A549 (cell line): ENCODE results near the gene ST6GALNAC4. TPM values are rescaled to one million over a fixed set of nuclear protein-coding genes. Genes with fewer than 3 reads are reported as not detected.

Source experiments
- ATAC-seq, 2 experiments: fragments of 200-7000 bp in 1 of 2; fragments of >200 bp in 1 of 2; cut with Nextera tagmentation in 1 of 2; cut with Tn5 transposase in 1 of 2; 3 replicates each; pipeline versions ENCODE4 v1.8.0 to v1.9.1; 2018 to 2020; ENCODE audit warnings: mild to moderate bottlenecking in 1 of 2, moderate library complexity in 1 of 2
- CTCF ChIA-PET: fragments of 300-600 bp; sonication (Branson Sonifier 250); formaldehyde crosslinking; extraction: SDS; loops from one replicate; lab custom pipeline; 2021; ENCODE audit warnings: antibody characterized with exemption, inconsistent platforms; lab: Yijun Ruan, JAX
- POLR2A ChIA-PET: fragments of 350-600 bp; formaldehyde crosslinking; extraction: SDS; loops from one replicate; lab custom pipeline; 2021; ENCODE audit warnings: antibody characterized with exemption, inconsistent platforms; lab: Yijun Ruan, JAX
- DNase-seq, 2 experiments: peaks; one replicate each; pipeline versions ENCODE4 v3.0.0 to v3.0.0-alpha.2; 2011 to 2016; ENCODE audit warnings: low read depth in 1 of 2, low spot score in 1 of 2
- FAIRE-seq: peaks from 2 replicates; lab custom pipeline; 2011; peaks lifted over from hg19 to GRCh38; lab: Jason Lieb, UNC
- H3K27ac ChIP-seq, 2 experiments: fragments of >200 bp; sonication (Bioruptor Twin); formaldehyde crosslinking; 3 replicates each; pipeline ENCODE4 v1.5.1; 2016 to 2017
- H3K4me1 ChIP-seq: fragments of >200 bp; sonication (Bioruptor Twin); formaldehyde crosslinking; 3 replicates; pipeline ENCODE4 v1.6.1; 2016
- H3K4me2 ChIP-seq: fragments of >200 bp; sonication (Bioruptor Twin); formaldehyde crosslinking; 3 replicates; pipeline ENCODE4 v1.6.1; 2016
- H3K4me3 ChIP-seq: fragments of >200 bp; sonication (Bioruptor Twin); formaldehyde crosslinking; 3 replicates; pipeline ENCODE4 v1.5.1; 2016
- H3K9me3 ChIP-seq: fragments of >200 bp; sonication (Bioruptor Twin); formaldehyde crosslinking; 3 replicates; pipeline ENCODE4 v1.6.1; 2016
- CHD4 ChIP-seq: fragments of 200-600 bp; sonication (generic); IDR thresholded peaks from 2 replicates; pipeline ENCODE4 v1.6.1; 2016; ENCODE audit warnings: antibody characterized with exemption, mild to moderate bottlenecking, borderline replicate concordance
- EP300 ChIP-seq, 2 experiments: fragments of >200 bp; sonication (Bioruptor Twin); formaldehyde crosslinking; IDR thresholded peaks; 2 replicates in 1 of 2; 3 replicates in 1 of 2; pipeline ENCODE4 v1.6.1; 2016 to 2017
- ESRRA ChIP-seq: fragments of 150-350 bp; IDR thresholded peaks from 2 replicates; pipeline ENCODE4 v1.6.1; 2014; ENCODE audit warnings: mild to moderate bottlenecking, low read length, borderline replicate concordance
- FOSL2 ChIP-seq, 2 experiments: fragments of 450-650 bp in 1 of 2; fragments of >200 bp in 1 of 2; sonication (Bioruptor Twin) in 1 of 2; formaldehyde crosslinking; IDR thresholded peaks; 2 replicates each; pipeline versions ENCODE4 v1.5.0 to v1.6.1; 2016 to 2020; ENCODE audit warnings: mild to moderate bottlenecking in 1 of 2, moderate library complexity in 1 of 2
- FOXS1 ChIP-seq: fragments of 250-450 bp; sonication (Bioruptor Pico); IDR thresholded peaks from 2 replicates; pipeline ENCODE4 v1.5.0; 2020; ENCODE audit warnings: mild to moderate bottlenecking, moderate library complexity
- HDAC2 ChIP-seq: fragments of 200-600 bp; sonication (generic); IDR thresholded peaks from 2 replicates; pipeline ENCODE4 v1.6.1; 2016
- HEYL ChIP-seq: fragments of 250-450 bp; sonication (Bioruptor Pico); IDR thresholded peaks from 2 replicates; pipeline ENCODE4 v1.8.0; 2021; ENCODE audit warnings: mild to moderate bottlenecking, moderate library complexity
- HOXB13 ChIP-seq: fragments of 250-450 bp; sonication (Bioruptor Pico); IDR thresholded peaks from 2 replicates; pipeline ENCODE4 v1.5.0; 2020; ENCODE audit warnings: low read depth, mild to moderate bottlenecking, moderate library complexity
- HOXB5 ChIP-seq: fragments of 250-450 bp; sonication (Bioruptor Pico); IDR thresholded peaks from 2 replicates; pipeline ENCODE4 v1.5.0; 2020; ENCODE audit warnings: mild to moderate bottlenecking, moderate library complexity
- JUN ChIP-seq, 2 experiments: fragments of >200 bp; sonication (Bioruptor Twin); formaldehyde crosslinking; IDR thresholded peaks; 2 replicates in 1 of 2; 3 replicates in 1 of 2; pipeline ENCODE4 v1.6.1; 2016 to 2017
- KDM1A ChIP-seq: fragments of 200-600 bp; sonication (generic); IDR thresholded peaks from 2 replicates; pipeline ENCODE4 v1.6.1; 2016; ENCODE audit warnings: low read depth, mild to moderate bottlenecking
- MAFK ChIP-seq: fragments of 450-650 bp; IDR thresholded peaks from 2 replicates; pipeline ENCODE4 v1.6.1; 2014; ENCODE audit not compliant: partially characterized antibody
- MAX ChIP-seq: IDR thresholded peaks from 2 replicates; pipeline ENCODE4 v1.6.1; 2012
- MAZ ChIP-seq: fragments of 150-350 bp; IDR thresholded peaks from 2 replicates; pipeline ENCODE4 v1.6.1; 2014; ENCODE audit warnings: antibody characterized with exemption, low read depth, low read length, borderline replicate concordance
- NPAS2 ChIP-seq: fragments of 250-450 bp; sonication (Bioruptor Pico); IDR thresholded peaks from 2 replicates; pipeline ENCODE4 v1.8.0; 2022; ENCODE audit warnings: mild to moderate bottlenecking, moderate library complexity, borderline replicate concordance
- NR3C1 ChIP-seq: fragments of >200 bp; sonication (Bioruptor Twin); formaldehyde crosslinking; IDR thresholded peaks from 3 replicates; pipeline ENCODE4 v1.6.1; 2017
- PBX3 ChIP-seq: IDR thresholded peaks from 2 replicates; pipeline ENCODE4 v1.6.1; 2012
- PHF8 ChIP-seq: fragments of 200-600 bp; sonication (generic); IDR thresholded peaks from 2 replicates; pipeline ENCODE4 v1.6.1; 2016; ENCODE audit warnings: low read depth, mild to moderate bottlenecking, antibody characterized with exemption, moderate library complexity, borderline replicate concordance
- POLR2A ChIP-seq: IDR thresholded peaks from 2 replicates; pipeline ENCODE4 v1.6.1; 2012; ENCODE audit warnings: mild to moderate bottlenecking, low read length
- POLR2AphosphoS2 ChIP-seq: conservative IDR thresholded peaks from 2 replicates; pipeline ENCODE4 v1.6.1; 2012; ENCODE audit warnings: low read length, improper control_type of control experiment, inconsistent platforms
- REST ChIP-seq: fragments of 200-600 bp; sonication (generic); IDR thresholded peaks from 2 replicates; pipeline ENCODE4 v1.6.1; 2016; ENCODE audit warnings: antibody characterized with exemption, mild to moderate bottlenecking, moderate library complexity
- USF2 ChIP-seq: fragments of 450-650 bp; IDR thresholded peaks from 2 replicates; pipeline ENCODE4 v1.6.1; 2014; ENCODE audit warnings: antibody characterized with exemption
- ZC3H11A ChIP-seq: fragments of 450-650 bp; IDR thresholded peaks from 2 replicates; pipeline ENCODE4 v1.6.1; 2014; ENCODE audit warnings: antibody characterized with exemption, mild to moderate bottlenecking
- ZNF302 ChIP-seq: fragments of 250-450 bp; sonication (Bioruptor Pico); IDR thresholded peaks from 2 replicates; pipeline ENCODE4 v1.9.0; 2021; ENCODE audit warnings: inconsistent platforms, mild to moderate bottlenecking, moderate library complexity
- WGBS: methylation state at CpG from one replicate; pipeline ENCODE4 v1.1.6; 2017; ENCODE audit errors: missing lambda C conversion rate; 5-methylcytosine and 5-hydroxymethylcytosine counted together
- polyA plus RNA-seq, 4 experiments: library from polyadenylated mRNA; depleted of rRNA in 3 of 4; stranded (reverse); fragments of >200 nt; fragmentation: RNase III in 1 of 4; extraction: RNeasy Plus Mini Kit Qiagen cat#74134 plus additional on column Dnase treatment in 1 of 4; gene quantifications; 2 replicates in 3 of 4; 3 replicates in 1 of 4; pipeline ENCODE4 v1.2.3, GENCODE V29; 2011 to 2017

Gene ST6GALNAC4
- polyA plus RNA-seq, 2 of the 4 experiments (the other 2 are of a cell fraction), result 11.0 to 24.8 TPM

GRCh38 chr9:127963041-127963358 is 46.2 kb upstream of the ST6GALNAC4 start:
- TF ChIP-seq ESRRA (no peak), HEYL (no peak), HOXB5 (CRISPR knock-in tag) (no peak), HOXB13 (no peak), ZNF302 (CRISPR knock-in tag) (no peak), JUN (IDR thresholded peaks at IDR 0.05) (no peak), NR3C1 (no peak), PBX3 (no peak), CHD4 (no peak), NPAS2 (CRISPR knock-in tag) (no peak)
- FAIRE-seq (no peak), ATAC-seq (no peak), DNase-seq (no peak)
- ChIA-PET CTCF (interaction anchor here (0.6 to 35.7 kb wide), 8 partner anchors 7 to 228 kb away, joined by 3 to 827 read pairs (median 4); partner anchors contain the start of genes DPM2 and TOR2A), POLR2A (interaction anchor here (1.1 kb wide), 1 partner anchor 43 kb away, joined by 4 read pairs; no protein-coding TSS in a partner anchor)
- H3K4me1 ChIP-seq, result peaks cover 73% of the 10 kb centered on the region
- peak overlapping the region; percentile 98 for H3K4me2 ChIP-seq
- peak overlapping the region; percentile 89 to 98 for H3K27ac ChIP-seq
- no peak overlapping the region for H3K4me3 ChIP-seq
- 84% methylated on average over 3 of the region's 3 CpGs for WGBS
- no peaks in the 10 kb centered on the region for H3K9me3 ChIP-seq

GRCh38 chr9:127962278-127962677 is 45.4 kb upstream of the ST6GALNAC4 start:
- H3K4me1 ChIP-seq, result peaks cover 66% of the 10 kb centered on the region
- ChIA-PET POLR2A (interaction anchor here (1.1 kb wide), 1 partner anchor 44 kb away, joined by 4 read pairs; no protein-coding TSS in a partner anchor), CTCF (interaction anchor here (0.9 to 35.7 kb wide), 5 partner anchors 14 to 228 kb away, joined by 3 to 827 read pairs (median 9); partner anchors contain the start of genes DPM2 and TOR2A)
- FAIRE-seq (no peak), ATAC-seq (no peak), DNase-seq (no peak)
- TF ChIP-seq FOSL2 (IDR thresholded peaks at IDR 0.05) (no peak), FOSL2 (CRISPR knock-in tag; IDR thresholded peaks at IDR 0.05) (no peak), ZC3H11A (no peak), NR3C1 (no peak), EP300 (IDR thresholded peaks at IDR 0.05) (no peak), MAX (no peak), HOXB13 (no peak), POLR2AphosphoS2 (no peak), PHF8 (no peak), MAFK (no peak), MAZ (no peak), POLR2A (no peak), REST (no peak), HDAC2 (no peak), KDM1A (no peak), FOXS1 (no peak), USF2 (no peak)
- H3K4me3 ChIP-seq, result no peak overlapping the region
- no peak overlapping the region for H3K4me2 ChIP-seq
- 44% methylated on average over 2 of the region's 3 CpGs for WGBS
- H3K27ac ChIP-seq, result peak overlapping the region; percentile 89 to 98
- no peaks in the 10 kb centered on the region for H3K9me3 ChIP-seq
